Peyer's patch (tissue), 4 donors: ENCODE results near the gene PM20D1. TPM values are rescaled to one million over a fixed set of nuclear protein-coding genes. Genes with fewer than 3 reads are reported as not detected.
"Not testable (repeated sequence)": the region's sequence is repeated elsewhere in the genome, so short reads cannot be mapped to it uniquely, and the experiment has no call there.

Experiments used
- DNase-seq, 3 donors: peaks; one replicate each; pipeline ENCODE4 v3.0.0-alpha.2; 2017 to 2019
- H3K27ac ChIP-seq, 4 donors: fragments of 200-600 bp; sonication (generic); one replicate each; pipeline ENCODE4 v1.5.1; 2016 to 2019
- H3K27me3 ChIP-seq, 2 donors: fragments of 200-600 bp; sonication (generic); one replicate each; pipeline ENCODE4 v1.5.1; 2019
- H3K36me3 ChIP-seq, 3 donors: fragments of 200-600 bp; sonication (generic); one replicate each; pipeline ENCODE4 v1.5.1; 2016 to 2019
- H3K4me1 ChIP-seq, 4 donors: fragments of 200-600 bp; sonication (generic); one replicate each; pipeline ENCODE4 v1.5.1; 2016 to 2019
- H3K4me3 ChIP-seq, 4 donors: fragments of 200-600 bp; sonication (generic); 1 replicate in 3 of 4; 2 replicates in 1 of 4; pipeline ENCODE4 v1.5.1; 2016 to 2019; ENCODE audit warnings: mild to moderate bottlenecking in 1 of 4
- H3K9me3 ChIP-seq, 4 donors: fragments of 200-600 bp; sonication (generic); one replicate each; pipeline ENCODE4 v1.5.1; 2016 to 2019; ENCODE audit warnings: mild to moderate bottlenecking in 1 of 4
- CTCF ChIP-seq, 6 experiments: fragments of 450-650 bp in 4 of 6; fragments of 200-600 bp in 2 of 6; sonication (generic) in 1 of 6; IDR thresholded peaks; one replicate each; pipeline ENCODE4 v1.5.1; 2017 to 2019; ENCODE audit warnings: antibody characterized with exemption in 6 of 6, mild to moderate bottlenecking in 3 of 6, moderate library complexity in 1 of 6
- POLR2A ChIP-seq, 2 donors: fragments of 450-650 bp; IDR thresholded peaks; one replicate each; pipeline ENCODE4 v1.5.1; 2017; ENCODE audit warnings: antibody characterized with exemption in 2 of 2, mild to moderate bottlenecking in 2 of 2, moderate library complexity in 2 of 2
- total RNA-seq, 4 donors: library from RNA; depleted of rRNA; stranded (reverse); fragments of >200 nt; gene quantifications; one replicate each; pipeline ENCODE4 v1.1.0, GENCODE V29; 2016

The PM20D1 gene
- total RNA-seq, 4 donors from 2014 or later, result not detected

GRCh38 chr1:205883792-205884191, 33.9 kb upstream of the PM20D1 start:
- no peaks in the 10 kb centered on the region for H3K4me1 ChIP-seq
- TF ChIP-seq POLR2A (IDR thresholded peaks at IDR 0.05) (no peak), CTCF (IDR thresholded peaks at IDR 0.05) (no peak)

GRCh38 chr1:205880923-205881322, 31.0 kb upstream of the PM20D1 start:
- TF ChIP-seq POLR2A (IDR thresholded peaks at IDR 0.05) (no peak), CTCF (IDR thresholded peaks at IDR 0.05) (no peak)
- Histone ChIP-seq H3K36me3 (no peaks in the 10 kb centered on the region), H3K4me1 (no peaks in the 10 kb centered on the region), H3K4me3 (no peak overlapping the region), H3K9me3 (no peaks in the 10 kb centered on the region), H3K27me3 (no peaks in the 10 kb centered on the region), H3K27ac (no peak overlapping the region)
- no peak for DNase-seq

More at GRCh38 chr1:205883792-205884191, 33.9 kb upstream of the PM20D1 start:
- H3K4me3 ChIP-seq, result no peak overlapping the region
- no peaks in the 10 kb centered on the region for H3K36me3 ChIP-seq
- no peak for DNase-seq
- no peaks in the 10 kb centered on the region for H3K9me3 ChIP-seq
- H3K27me3 ChIP-seq, result no peaks in the 10 kb centered on the region
- H3K27ac ChIP-seq, result no peak overlapping the region

GRCh38 chr1:205879974-205880373, 30.0 kb upstream of the PM20D1 start:
- no peaks in the 10 kb centered on the region for H3K4me1 ChIP-seq
- H3K27ac ChIP-seq, result no peak overlapping the region
- DNase-seq, result no peak
- no peaks in the 10 kb centered on the region for H3K36me3 ChIP-seq
- TF ChIP-seq POLR2A (IDR thresholded peaks at IDR 0.05) (no peak), CTCF (IDR thresholded peaks at IDR 0.05) (no peak)
- H3K27me3 ChIP-seq, result no peaks in the 10 kb centered on the region
- no peak overlapping the region for H3K4me3 ChIP-seq
- no peaks in the 10 kb centered on the region for H3K9me3 ChIP-seq

GRCh38 chr1:205878026-205878425, 28.1 kb upstream of the PM20D1 start:
- Histone ChIP-seq H3K9me3 (no peaks in the 10 kb centered on the region), H3K27ac (no peak overlapping the region), H3K27me3 (no peaks in the 10 kb centered on the region), H3K4me3 (no peak overlapping the region), H3K4me1 (no peaks in the 10 kb centered on the region), H3K36me3 (no peaks in the 10 kb centered on the region)
- TF ChIP-seq CTCF (IDR thresholded peaks at IDR 0.05), result no peak
- TF ChIP-seq POLR2A (IDR thresholded peaks at IDR 0.05), result no peak
- no peak for DNase-seq

GRCh38 chr1:205873148-205873547, 23.2 kb upstream of the PM20D1 start:
- H3K36me3 ChIP-seq, H3K27me3 ChIP-seq, H3K4me1 ChIP-seq, DNase-seq, H3K4me3 ChIP-seq, H3K27ac ChIP-seq, H3K9me3 ChIP-seq: not testable (repeated sequence)

- Histone ChIP-seq H3K4me3 (no peak overlapping the region), H3K27ac (no peak overlapping the region), H3K4me1 (no peaks in the 10 kb centered on the region), H3K36me3 (no peaks in the 10 kb centered on the region), H3K9me3 (no peaks in the 10 kb centered on the region), H3K27me3 (no peaks in the 10 kb centered on the region)
- TF ChIP-seq POLR2A (IDR thresholded peaks at IDR 0.05), result no peak
- TF ChIP-seq CTCF (IDR thresholded peaks at IDR 0.05), result no peak
- DNase-seq, result no peak
Observed at GRCh38 chr1:205870236-205870635, 20.3 kb upstream of the PM20D1 start.
